Vagina (tissue), 2 donors: ENCODE data around the gene ZDHHC21. TPM values are rescaled to one million over a fixed set of nuclear protein-coding genes. Genes with fewer than 3 reads are reported as not detected.

Experiments used
- DNase-seq, 2 donors: peaks; one replicate each; pipeline ENCODE4 v3.0.0-alpha.2; 2017; ENCODE audit errors: extremely low spot score in 2 of 2
- H3K27ac ChIP-seq: fragments of 200-600 bp; sonication (generic); one replicate; pipeline ENCODE4 v1.5.1; 2019
- H3K27me3 ChIP-seq: fragments of 200-600 bp; sonication (generic); one replicate; pipeline ENCODE4 v1.5.1; 2019
- H3K36me3 ChIP-seq, 2 donors: fragments of 200-600 bp; sonication (generic); one replicate each; pipeline ENCODE4 v1.5.1; 2017 to 2019
- H3K4me1 ChIP-seq: fragments of 200-600 bp; sonication (generic); one replicate; pipeline ENCODE4 v1.5.1; 2019
- H3K4me3 ChIP-seq, 2 donors: fragments of 200-600 bp; sonication (generic); 1 replicate in 1 of 2; 2 replicates in 1 of 2; pipeline ENCODE4 v1.5.1; 2016 to 2019
- H3K9me3 ChIP-seq: fragments of 200-600 bp; sonication (generic); one replicate; pipeline ENCODE4 v1.5.1; 2019
- CTCF ChIP-seq, 3 experiments: fragments of 450-650 bp in 2 of 3; fragments of 200-600 bp in 1 of 3; sonication (generic) in 1 of 3; IDR thresholded peaks; one replicate each; pipeline ENCODE4 v1.5.1; 2017 to 2019; ENCODE audit warnings: antibody characterized with exemption in 3 of 3, mild to moderate bottlenecking in 2 of 3, moderate library complexity in 2 of 3
- POLR2A ChIP-seq, 2 donors: fragments of 450-650 bp; IDR thresholded peaks; one replicate each; pipeline ENCODE4 v1.6.1; 2017; ENCODE audit warnings: antibody characterized with exemption in 2 of 2, mild to moderate bottlenecking in 2 of 2, moderate library complexity in 2 of 2
- POLR2AphosphoS5 ChIP-seq, 2 donors: sonication (generic); formaldehyde crosslinking; IDR thresholded peaks; one replicate each; pipeline ENCODE4 v1.9.0; 2017; ENCODE audit warnings: antibody characterized with exemption in 2 of 2, mild to moderate bottlenecking in 2 of 2, low read depth in 1 of 2; ENCODE audit not compliant: insufficient read depth in 1 of 2
- intact Hi-C: fragments of 100-400 bp; cut with DNase I; formaldehyde crosslinking; loops from one replicate; pipeline ENCODE4 v1.15.1; 2023
- total RNA-seq: library from RNA; depleted of rRNA; stranded (reverse); fragments of >200 nt; gene quantifications from one replicate; pipeline ENCODE4 v1.2.3, GENCODE V29; 2016

ZDHHC21 gene
- 10.3 TPM for total RNA-seq

GRCh38 chr9:14693251-14693861 lies at the start of gene ZDHHC21:
ZDHHC21 (minus strand) TSS chr9:14693432; CDS start chr9:14674340, 19,092 bp downstream.
- no peaks in the 10 kb centered on the region for H3K9me3 ChIP-seq
- no peaks in the 10 kb centered on the region for H3K27me3 ChIP-seq

GRCh38 chr9:14741369-14741768 lies 48.1 kb upstream of the ZDHHC21 start:
- Histone ChIP-seq H3K9me3 (no peaks in the 10 kb centered on the region), H3K27me3 (no peaks in the 10 kb centered on the region), H3K4me3 (no peak overlapping the region), H3K27ac (no peak overlapping the region), H3K4me1 (no peaks in the 10 kb centered on the region), H3K36me3 (no peaks in the 10 kb centered on the region)
- no peak for DNase-seq
- TF ChIP-seq POLR2AphosphoS5 (IDR thresholded peaks at IDR 0.05; ENCODE audit: insufficient read depth in 1 of 2, low read depth in 1 of 2) (no peak), POLR2A (IDR thresholded peaks at IDR 0.05) (no peak), CTCF (IDR thresholded peaks at IDR 0.05) (no peak)
- intact Hi-C loops = no loop called here

More at GRCh38 chr9:14693251-14693861, at the start of gene ZDHHC21:
- DNase-seq = peak in 1 of 2 donors; percentile 81
- peak within 1 kb of the TSS; percentile 37 for H3K27ac ChIP-seq
- peaks cover 33% of the 10 kb centered on the region for H3K4me1 ChIP-seq
- TF ChIP-seq POLR2A (IDR thresholded peaks at IDR 0.05) (no peak), CTCF (IDR thresholded peaks at IDR 0.05) (no peak), POLR2AphosphoS5 (IDR thresholded peaks at IDR 0.05; ENCODE audit: insufficient read depth in 1 of 2, low read depth in 1 of 2) (no peak)
- intact Hi-C loops = no loop called here
- H3K4me3 ChIP-seq = peak within 1 kb of the TSS; percentile 72 to 93
- H3K36me3 ChIP-seq = peaks cover 0 to 7% of the 10 kb centered on the region in 2 donors

- TF ChIP-seq POLR2A (IDR thresholded peaks at IDR 0.05) (no peak), POLR2AphosphoS5 (IDR thresholded peaks at IDR 0.05; ENCODE audit: insufficient read depth in 1 of 2, low read depth in 1 of 2) (no peak)
- H3K9me3 ChIP-seq = no peaks in the 10 kb centered on the region
- intact Hi-C loops = no loop called here
Observed at GRCh38 chr9:14733133-14733532, 39.9 kb upstream of the ZDHHC21 start.

GRCh38 chr9:14731294-14731981 lies 38.2 kb upstream of the ZDHHC21 start:
- H3K27me3 ChIP-seq = no peaks in the 10 kb centered on the region
- intact Hi-C loops = no loop called here
- H3K27ac ChIP-seq = no peak overlapping the region
- TF ChIP-seq POLR2A (IDR thresholded peaks at IDR 0.05) (no peak), POLR2AphosphoS5 (IDR thresholded peaks at IDR 0.05; ENCODE audit: insufficient read depth in 1 of 2, low read depth in 1 of 2) (no peak)
- H3K36me3 ChIP-seq = no peaks in the 10 kb centered on the region
- DNase-seq = no peak
- no peak overlapping the region for H3K4me3 ChIP-seq
- H3K9me3 ChIP-seq = no peaks in the 10 kb centered on the region
- no peaks in the 10 kb centered on the region for H3K4me1 ChIP-seq

More at GRCh38 chr9:14733133-14733532, 39.9 kb upstream of the ZDHHC21 start:
- Histone ChIP-seq H3K27me3 (no peaks in the 10 kb centered on the region), H3K4me1 (no peaks in the 10 kb centered on the region), H3K4me3 (no peak overlapping the region), H3K27ac (no peak overlapping the region), H3K36me3 (no peaks in the 10 kb centered on the region)
- DNase-seq = no peak

- TF ChIP-seq POLR2A (IDR thresholded peaks at IDR 0.05) = no peak
- no peak for TF ChIP-seq CTCF (IDR thresholded peaks at IDR 0.05)
- TF ChIP-seq POLR2AphosphoS5 (IDR thresholded peaks at IDR 0.05; ENCODE audit: insufficient read depth in 1 of 2, low read depth in 1 of 2) = no peak
- DNase-seq = no peak
- Histone ChIP-seq H3K9me3 (no peaks in the 10 kb centered on the region), H3K4me3 (no peak overlapping the region), H3K27ac (no peak overlapping the region), H3K27me3 (no peaks in the 10 kb centered on the region), H3K4me1 (no peaks in the 10 kb centered on the region), H3K36me3 (no peaks in the 10 kb centered on the region)
- intact Hi-C loops = no loop called here
Observed at GRCh38 chr9:14730461-14730898, 37.2 kb upstream of the ZDHHC21 start.

- no peak for DNase-seq
- Histone ChIP-seq H3K9me3 (no peaks in the 10 kb centered on the region), H3K4me1 (no peaks in the 10 kb centered on the region), H3K36me3 (no peaks in the 10 kb centered on the region), H3K27me3 (no peaks in the 10 kb centered on the region), H3K4me3 (no peak overlapping the region), H3K27ac (no peak overlapping the region)
- TF ChIP-seq POLR2A (IDR thresholded peaks at IDR 0.05) = no peak
- TF ChIP-seq CTCF (IDR thresholded peaks at IDR 0.05) = no peak
- TF ChIP-seq POLR2AphosphoS5 (IDR thresholded peaks at IDR 0.05; ENCODE audit: insufficient read depth in 1 of 2, low read depth in 1 of 2) = no peak
- intact Hi-C loops = loop anchor here (10.0 kb wide), 1 partner anchor 632 kb away; no protein-coding TSS in a partner anchor
Observed at GRCh38 chr9:14723301-14723700, 30.1 kb upstream of the ZDHHC21 start.
